ENCODE measurements around the gene NANOGP8.

NANOGP8 gene

GRCh38 chr15:35055416-35056105, 29.5 kb downstream of the NANOGP8 start:
- DNase-seq: no peak

GRCh38 chr15:35054380-35054779, 30.7 kb downstream of the NANOGP8 start:
- no peak for DNase-seq

GRCh38 chr15:35047996-35048395, 37.1 kb downstream of the NANOGP8 start:
- no peak for DNase-seq

- DNase-seq: no peak
Observed at GRCh38 chr15:35047528-35047927, 37.6 kb downstream of the NANOGP8 start.

- no peak for DNase-seq
Observed at GRCh38 chr15:35043373-35044095, 41.6 kb downstream of the NANOGP8 start.

GRCh38 chr15:35040339-35041255, 44.5 kb downstream of the NANOGP8 start:
- no peak for DNase-seq

- no peak for DNase-seq
Observed at GRCh38 chr15:35038626-35039451, 46.3 kb downstream of the NANOGP8 start.
